AG09319 (cell line): Measurements from ENCODE around the gene OR4E1.
A peak's percentile ranks its signal among the peaks of the same experiment; 100 is the strongest.

ENCODE experiments used
- DNase-seq: peaks from one replicate; pipeline ENCODE4 v3.0.0-alpha.2; 2010; ENCODE audit warnings: low read depth; ENCODE audit errors: extremely low read depth
- CTCF ChIP-seq: IDR thresholded peaks from 2 replicates; pipeline ENCODE4 v1.5.1; 2011; ENCODE audit warnings: low read depth, mild to moderate bottlenecking, inconsistent platforms, low read length, moderate library complexity

The OR4E1 gene

GRCh38 chr14:21673718-21674117, at the start of gene OR4E1:
Gene OR4E1 (minus strand): TSS chr14:21673818. CDS start chr14:21670935, 2,883 bp downstream.
- DNase-seq, result no peak

GRCh38 chr14:21721504-21721903, 47.9 kb upstream of the OR4E1 start:
- no peak for TF ChIP-seq CTCF
- no peak for DNase-seq

More at GRCh38 chr14:21673718-21674117, at the start of gene OR4E1:
- TF ChIP-seq CTCF, result no peak

GRCh38 chr14:21719841-21720240, 46.2 kb upstream of the OR4E1 start:
- DNase-seq, result no peak
- TF ChIP-seq CTCF, result no peak

GRCh38 chr14:21714318-21714929, 40.8 kb upstream of the OR4E1 start:
- no peak for DNase-seq
- no peak for TF ChIP-seq CTCF

GRCh38 chr14:21712036-21712435, 38.4 kb upstream of the OR4E1 start:
- no peak for TF ChIP-seq CTCF
- DNase-seq, result no peak

- TF ChIP-seq CTCF, result peak; percentile 52
- no peak for DNase-seq
Observed at GRCh38 chr14:21711360-21711961, 37.8 kb upstream of the OR4E1 start.

- no peak for DNase-seq
- no peak for TF ChIP-seq CTCF
Observed at GRCh38 chr14:21704338-21704737, 30.7 kb upstream of the OR4E1 start.
